Cardiac muscle cell (in vitro differentiated cells and primary cell): ENCODE data around the gene NHLH2. TPM values are rescaled to one million over a fixed set of nuclear protein-coding genes. Genes with fewer than 3 reads are reported as not detected.

Experiments
- DNase-seq, 2 donors: peaks; one replicate each; pipeline versions ENCODE4 v3.0.0 to v3.0.0-alpha.2; 2010 to 2017; ENCODE audit warnings: low read depth in 1 of 2, low spot score in 1 of 2
- H3K27ac ChIP-seq: fragments of 200-600 bp; sonication (generic); 2 replicates; pipeline ENCODE4 v1.5.1; 2016
- H3K27me3 ChIP-seq: fragments of 200-600 bp; sonication (generic); 2 replicates; pipeline ENCODE4 v1.6.0; 2016; ENCODE audit warnings: control low read depth
- H3K36me3 ChIP-seq: fragments of 200-600 bp; sonication (generic); 2 replicates; pipeline ENCODE4 v1.5.1; 2016; ENCODE audit warnings: control low read depth
- H3K4me1 ChIP-seq: fragments of 200-600 bp; sonication (generic); 2 replicates; pipeline ENCODE4 v1.8.1; 2017; ENCODE audit warnings: low read depth, mild to moderate bottlenecking, mixed run types
- H3K4me3 ChIP-seq: fragments of 200-600 bp; sonication (generic); 2 replicates; pipeline ENCODE4 v1.5.1; 2016; ENCODE audit warnings: mild to moderate bottlenecking
- H3K9me3 ChIP-seq: fragments of 200-600 bp; sonication (generic); 2 replicates; pipeline ENCODE4 v1.5.1; 2017; ENCODE audit warnings: low read depth, mild to moderate bottlenecking, control low read depth
- CTCF ChIP-seq: IDR thresholded peaks from 2 replicates; pipeline ENCODE4 v1.5.1; 2012; ENCODE audit warnings: low read depth, mild to moderate bottlenecking, low read length
- polyA plus RNA-seq: library from polyadenylated mRNA; unstranded; fragments of >200 nt; fragmentation: Nextera tagmentation; extraction: Ambion mirVana; gene quantifications from 2 replicates; pipeline ENCODE4 v1.2.1, GENCODE V29; 2016
- total RNA-seq: library from RNA; depleted of rRNA; stranded (reverse); fragments of >200 nt; gene quantifications from 2 replicates; pipeline ENCODE4 v1.2.3, GENCODE V29; 2016

Gene NHLH2
- total and polyA plus RNA-seq, 2 experiments from 2014 or later = not detected

DNA sequence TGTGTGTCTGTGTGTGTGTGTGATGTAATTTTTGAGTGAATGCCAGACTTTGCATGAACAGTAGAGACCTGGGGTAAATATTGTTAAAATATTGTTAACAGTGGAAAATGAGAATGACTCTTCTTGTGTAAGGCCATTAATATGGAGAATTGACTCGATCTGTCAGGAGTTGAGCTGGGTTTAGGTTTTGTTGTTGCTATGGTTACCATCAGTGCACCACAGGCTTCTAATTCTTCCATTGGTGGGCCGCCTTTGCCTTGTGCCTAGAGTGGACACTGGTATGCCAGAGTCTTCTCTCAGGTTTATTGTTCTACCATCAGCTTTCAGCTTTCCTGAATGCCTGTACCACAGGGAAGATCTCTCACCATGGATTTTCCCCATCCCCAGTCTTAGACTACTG lies 10.0 kb upstream of the NHLH2 start:
- DNase-seq = no peak
- H3K27me3 ChIP-seq = peaks cover 3% of the 10 kb centered on the region
- no peaks in the 10 kb centered on the region for H3K9me3 ChIP-seq
- H3K36me3 ChIP-seq = no peaks in the 10 kb centered on the region
- no peak overlapping the region for H3K27ac ChIP-seq
- H3K4me3 ChIP-seq = no peak overlapping the region
- H3K4me1 ChIP-seq = no peaks in the 10 kb centered on the region
- no peak for TF ChIP-seq CTCF

GRCh38 chr1:115847787-115848186 lies 6.9 kb upstream of the NHLH2 start:
- Histone ChIP-seq H3K9me3 (no peaks in the 10 kb centered on the region), H3K27ac (no peak overlapping the region), H3K4me3 (no peak overlapping the region), H3K4me1 (no peaks in the 10 kb centered on the region), H3K27me3 (peaks cover 10% of the 10 kb centered on the region), H3K36me3 (no peaks in the 10 kb centered on the region)
- DNase-seq = no peak
- TF ChIP-seq CTCF = no peak

DNA sequence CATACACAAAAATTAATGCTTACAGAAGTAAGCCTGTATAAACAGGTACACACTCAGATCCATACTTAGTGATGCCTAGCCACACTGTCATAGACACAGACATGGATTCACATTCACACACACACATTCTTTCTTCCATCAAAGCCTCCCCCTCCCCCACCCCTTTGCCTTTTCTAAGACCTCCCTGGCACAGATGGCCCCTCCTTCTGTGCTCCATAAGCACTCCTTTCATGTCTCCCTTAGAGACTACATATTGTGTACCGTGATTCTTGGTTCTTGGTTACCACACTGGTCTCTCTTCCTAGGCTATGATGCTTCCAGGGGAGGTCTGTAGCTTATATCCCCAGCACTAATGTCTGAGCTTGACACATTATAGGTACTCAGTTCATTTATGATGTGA lies 2.0 kb upstream of the NHLH2 start:
- Histone ChIP-seq H3K4me3 (no peak overlapping the region), H3K36me3 (no peaks in the 10 kb centered on the region), H3K27ac (no peak overlapping the region), H3K9me3 (no peaks in the 10 kb centered on the region), H3K4me1 (no peaks in the 10 kb centered on the region), H3K27me3 (peaks cover 59% of the 10 kb centered on the region)
- TF ChIP-seq CTCF = no peak
- DNase-seq = no peak

- H3K27ac ChIP-seq = no peak overlapping the region
- H3K36me3 ChIP-seq = no peaks in the 10 kb centered on the region
- peak overlapping the region; percentile 15 for H3K4me3 ChIP-seq
- no peak for DNase-seq
- no peak for TF ChIP-seq CTCF
- no peaks in the 10 kb centered on the region for H3K4me1 ChIP-seq
- no peaks in the 10 kb centered on the region for H3K9me3 ChIP-seq
- peaks cover 83% of the 10 kb centered on the region for H3K27me3 ChIP-seq
Measured at GRCh38 chr1:115839679-115840237, 1.2 kb downstream of the NHLH2 start.

DNA sequence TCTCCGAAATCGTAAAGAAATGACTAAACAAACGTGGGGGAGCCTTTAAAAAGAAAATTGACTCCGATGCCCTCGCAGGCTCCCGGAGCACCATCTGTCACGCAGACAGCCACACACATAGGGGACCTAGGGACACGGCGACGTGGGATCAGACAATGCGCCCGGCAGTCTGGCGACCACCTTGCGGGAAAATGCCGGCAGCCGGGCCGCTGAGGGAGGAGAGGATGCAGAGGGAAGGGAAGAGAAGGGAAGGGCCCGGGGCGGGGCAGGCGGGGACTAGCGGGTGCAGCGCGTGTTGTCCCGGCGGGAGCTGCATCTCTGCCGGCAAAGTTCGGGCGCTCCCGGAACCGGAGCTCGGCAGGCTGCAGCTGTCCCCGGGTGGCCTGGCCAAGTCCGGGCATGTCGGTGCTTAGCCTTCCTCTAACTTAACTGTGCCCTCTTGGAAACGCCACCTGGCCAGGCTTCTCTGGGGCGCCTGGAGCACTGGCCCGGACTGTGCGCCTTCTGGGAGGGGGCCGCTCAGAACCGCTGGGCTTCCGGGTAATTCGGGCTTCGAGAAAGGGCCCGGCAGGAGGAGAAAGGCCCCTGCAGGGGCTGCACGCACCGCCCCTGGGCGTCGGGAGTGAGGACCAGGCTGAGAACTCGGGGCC lies 1.8 kb downstream of the NHLH2 start:
- peak in 1 of 2 donors; percentile 53 for DNase-seq
- TF ChIP-seq CTCF = no peak
- Histone ChIP-seq H3K27ac (no peak overlapping the region), H3K4me1 (no peaks in the 10 kb centered on the region), H3K36me3 (no peaks in the 10 kb centered on the region), H3K9me3 (no peaks in the 10 kb centered on the region), H3K27me3 (peaks cover 86% of the 10 kb centered on the region), H3K4me3 (peak overlapping the region; percentile 15)
